ENCODE data around the gene TRIO. TPM values are rescaled to one million over a fixed set of nuclear protein-coding genes. Genes with fewer than 3 reads are reported as not detected.

Gene TRIO
- polyA plus RNA-seq, 3 donors: 1.7 to 45.8 (median 2.1) TPM

DNA sequence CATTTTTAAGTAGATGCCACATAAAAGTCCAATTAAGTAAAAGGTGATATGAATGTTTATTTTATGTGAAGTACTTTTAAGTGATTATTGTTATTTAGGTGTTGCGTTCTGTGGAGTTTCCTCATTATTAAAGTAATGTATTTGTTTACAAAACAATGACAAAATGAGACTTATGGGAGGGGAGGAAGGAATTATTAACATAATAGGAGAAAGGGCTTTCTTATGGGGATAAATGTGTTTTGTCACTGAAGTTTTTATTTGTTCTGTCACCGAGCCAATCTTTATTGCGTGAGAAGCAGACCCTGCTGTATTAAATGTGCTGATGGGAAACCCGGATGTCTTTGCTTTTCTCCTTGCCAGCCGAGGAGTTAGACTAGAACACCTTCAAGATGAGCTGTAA is 44.5 kb downstream of the TRIO start:
- DNase-seq: no peak
- H3K4me3 ChIP-seq (replicated peaks in 1 of 3; ENCODE audit: low read depth in 2 of 3, low read length in 3 of 3): no peak overlapping the region
- H2AFZ ChIP-seq (ENCODE audit: insufficient read depth, low read depth, low read length, poor library complexity, severe bottlenecking): no peak overlapping the region
- peaks cover 100% of the 10 kb centered on the region for H3K79me2 ChIP-seq (ENCODE audit: insufficient read depth, low read length)
- no peaks in the 10 kb centered on the region for H3K9me3 ChIP-seq (replicated peaks in 1 of 2; ENCODE audit: control insufficient read depth in 1 of 2, insufficient read depth in 1 of 2, low read length in 2 of 2)
- TF ChIP-seq, protein P1, sequence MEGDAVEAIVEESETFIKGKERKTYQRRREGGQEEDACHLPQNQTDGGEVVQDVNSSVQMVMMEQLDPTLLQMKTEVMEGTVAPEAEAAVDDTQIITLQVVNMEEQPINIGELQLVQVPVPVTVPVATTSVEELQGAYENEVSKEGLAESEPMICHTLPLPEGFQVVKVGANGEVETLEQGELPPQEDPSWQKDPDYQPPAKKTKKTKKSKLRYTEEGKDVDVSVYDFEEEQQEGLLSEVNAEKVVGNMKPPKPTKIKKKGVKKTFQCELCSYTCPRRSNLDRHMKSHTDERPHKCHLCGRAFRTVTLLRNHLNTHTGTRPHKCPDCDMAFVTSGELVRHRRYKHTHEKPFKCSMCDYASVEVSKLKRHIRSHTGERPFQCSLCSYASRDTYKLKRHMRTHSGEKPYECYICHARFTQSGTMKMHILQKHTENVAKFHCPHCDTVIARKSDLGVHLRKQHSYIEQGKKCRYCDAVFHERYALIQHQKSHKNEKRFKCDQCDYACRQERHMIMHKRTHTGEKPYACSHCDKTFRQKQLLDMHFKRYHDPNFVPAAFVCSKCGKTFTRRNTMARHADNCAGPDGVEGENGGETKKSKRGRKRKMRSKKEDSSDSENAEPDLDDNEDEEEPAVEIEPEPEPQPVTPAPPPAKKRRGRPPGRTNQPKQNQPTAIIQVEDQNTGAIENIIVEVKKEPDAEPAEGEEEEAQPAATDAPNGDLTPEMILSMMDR (IDR thresholded peaks at IDR 0.05): no peak
- no peaks in the 10 kb centered on the region for H3K27me3 ChIP-seq (ENCODE audit: control insufficient read depth in 2 of 2, insufficient read depth in 2 of 2, low read length in 2 of 2)
- peaks cover 4 to 10% of the 10 kb centered on the region in 2 donors for H3K4me1 ChIP-seq (ENCODE audit: control insufficient read depth in 1 of 2, insufficient read depth in 2 of 2, low read length in 2 of 2)
- no peak overlapping the region for H3K4me2 ChIP-seq (replicated peaks; ENCODE audit: extremely low read depth, low read length, poor library complexity, severe bottlenecking)
- H3K36me3 ChIP-seq (replicated peaks in 1 of 2; ENCODE audit: control insufficient read depth in 1 of 2, insufficient read depth in 2 of 2, low read length in 2 of 2): no peaks in the 10 kb centered on the region
- Mint-ChIP-seq H3K27ac (no peak overlapping the region), H3K36me3 (no peaks in the 10 kb centered on the region), H3K27me3 (ENCODE audit: low read depth in 3 of 3) (peaks cover 0 to 1% (median 0%) of the 10 kb centered on the region in 3 donors), H3K4me3 (no peak overlapping the region), H3K4me1 (peaks cover 35% of the 10 kb centered on the region), H3K9me3 (no peaks in the 10 kb centered on the region)
- intact Hi-C loops (cut with micrococcal nuclease): no loop called here
- peaks cover 98% of the 10 kb centered on the region for H4K20me1 ChIP-seq (ENCODE audit: insufficient read depth, low read length)
- WGBS (ENCODE audit: insufficient coverage): 90% methylated on average over 2 of the region's 5 CpGs
- H3K27ac ChIP-seq (ENCODE audit: low read depth in 1 of 2, low read length in 2 of 2): no peak overlapping the region
- no peak overlapping the region for H3K9ac ChIP-seq (ENCODE audit: insufficient read depth, low read length, poor library complexity, severe bottlenecking)

DNA sequence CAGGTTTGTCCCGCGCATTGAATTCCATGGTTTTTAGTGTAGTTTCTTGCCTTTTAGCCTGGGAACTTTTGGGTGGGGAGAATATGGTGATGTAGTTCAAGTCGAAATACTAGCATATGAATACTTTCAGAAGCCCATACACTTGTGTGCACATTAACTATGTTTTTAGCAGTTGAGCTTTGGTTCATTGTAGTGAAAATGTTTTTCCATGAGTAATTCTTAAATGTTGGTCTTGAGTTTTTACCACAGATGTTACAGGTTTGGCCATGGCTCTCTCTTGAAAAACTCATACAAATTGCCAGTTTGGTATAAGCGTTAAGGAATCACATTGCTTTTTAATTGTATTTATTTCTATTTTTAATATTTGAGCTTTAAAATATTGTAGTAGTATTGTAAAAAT is 45.6 kb downstream of the TRIO start:
- Mint-ChIP-seq H3K4me1 (peaks cover 31% of the 10 kb centered on the region), H3K27ac (no peak overlapping the region), H3K27me3 (ENCODE audit: low read depth in 3 of 3) (peaks cover 0 to 1% (median 0%) of the 10 kb centered on the region in 3 donors), H3K9me3 (no peaks in the 10 kb centered on the region), H3K36me3 (peaks cover 0 to 1% of the 10 kb centered on the region in 2 donors), H3K4me3 (no peak overlapping the region)
- peaks cover 100% of the 10 kb centered on the region for H3K79me2 ChIP-seq (ENCODE audit: insufficient read depth, low read length)
- WGBS (ENCODE audit: insufficient coverage): no CpG with 5 or more reads among the region's 4 CpGs
- no peak overlapping the region for H3K4me3 ChIP-seq (replicated peaks in 1 of 3; ENCODE audit: low read depth in 2 of 3, low read length in 3 of 3)
- TF ChIP-seq, protein P1 (IDR thresholded peaks at IDR 0.05): no peak
- intact Hi-C loops (cut with micrococcal nuclease): no loop called here
- no peaks in the 10 kb centered on the region for H3K9me3 ChIP-seq (replicated peaks in 1 of 2; ENCODE audit: control insufficient read depth in 1 of 2, insufficient read depth in 1 of 2, low read length in 2 of 2)
- peaks cover 97% of the 10 kb centered on the region for H4K20me1 ChIP-seq (ENCODE audit: insufficient read depth, low read length)
- no peaks in the 10 kb centered on the region for H3K36me3 ChIP-seq (replicated peaks in 1 of 2; ENCODE audit: control insufficient read depth in 1 of 2, insufficient read depth in 2 of 2, low read length in 2 of 2)
- H2AFZ ChIP-seq (ENCODE audit: insufficient read depth, low read depth, low read length, poor library complexity, severe bottlenecking): no peak overlapping the region
- no peak overlapping the region for H3K9ac ChIP-seq (ENCODE audit: insufficient read depth, low read length, poor library complexity, severe bottlenecking)
- H3K27ac ChIP-seq (ENCODE audit: low read depth in 1 of 2, low read length in 2 of 2): no peak overlapping the region
- H3K27me3 ChIP-seq (ENCODE audit: control insufficient read depth in 2 of 2, insufficient read depth in 2 of 2, low read length in 2 of 2): no peaks in the 10 kb centered on the region
- H3K4me2 ChIP-seq (replicated peaks; ENCODE audit: extremely low read depth, low read length, poor library complexity, severe bottlenecking): no peak overlapping the region
- peaks cover 4 to 10% of the 10 kb centered on the region in 2 donors for H3K4me1 ChIP-seq (ENCODE audit: control insufficient read depth in 1 of 2, insufficient read depth in 2 of 2, low read length in 2 of 2)
- no peak for DNase-seq

Data from CD14-positive monocyte (primary cell).